Vagina (tissue), 2 donors: ENCODE data around the gene ERBB3.
"Not testable (repeated sequence)": the region's sequence is repeated elsewhere in the genome, so short reads cannot be mapped to it uniquely, and the experiment has no call there.

Source experiments
- POLR2A ChIP-seq, 2 donors: fragments of 450-650 bp; IDR thresholded peaks; one replicate each; pipeline ENCODE4 v1.6.1; 2017; ENCODE audit warnings: antibody characterized with exemption in 2 of 2, mild to moderate bottlenecking in 2 of 2, moderate library complexity in 2 of 2
- POLR2AphosphoS5 ChIP-seq, 2 donors: sonication (generic); formaldehyde crosslinking; IDR thresholded peaks; one replicate each; pipeline ENCODE4 v1.9.0; 2017; ENCODE audit warnings: antibody characterized with exemption in 2 of 2, mild to moderate bottlenecking in 2 of 2, low read depth in 1 of 2; ENCODE audit not compliant: insufficient read depth in 1 of 2
- TF ChIP-seq, protein P1 (sequence below), 3 experiments: fragments of 450-650 bp in 2 of 3; fragments of 200-600 bp in 1 of 3; sonication (generic) in 1 of 3; IDR thresholded peaks; one replicate each; pipeline ENCODE4 v1.5.1; 2017 to 2019; ENCODE audit warnings: antibody characterized with exemption in 3 of 3, mild to moderate bottlenecking in 2 of 3, moderate library complexity in 2 of 3

DNA sequence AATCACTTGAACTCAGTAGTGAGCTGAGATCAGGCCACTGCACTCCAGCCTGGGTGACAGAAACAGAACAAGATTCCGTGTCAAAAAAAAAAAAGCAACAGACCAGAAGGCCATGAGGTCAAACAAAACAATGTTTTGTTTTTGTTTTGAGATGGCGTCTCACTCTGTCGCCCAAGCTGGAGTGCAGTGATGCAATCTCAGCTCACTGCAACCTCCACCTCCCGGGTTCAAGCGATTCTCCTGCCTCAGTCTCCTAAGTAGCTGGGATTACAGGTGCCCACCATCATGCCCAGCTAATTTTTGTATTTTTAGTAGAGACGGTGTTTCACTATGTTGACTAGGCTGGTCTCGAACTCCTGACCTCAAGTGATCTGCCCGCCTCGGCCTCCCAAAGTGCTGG, 2.0 kb upstream of the ERBB3 start:
- not testable (repeated sequence) for TF ChIP-seq POLR2AphosphoS5 (IDR thresholded peaks at IDR 0.05; ENCODE audit: insufficient read depth in 1 of 2, low read depth in 1 of 2); POLR2A (IDR thresholded peaks at IDR 0.05)
- TF ChIP-seq, protein P1, sequence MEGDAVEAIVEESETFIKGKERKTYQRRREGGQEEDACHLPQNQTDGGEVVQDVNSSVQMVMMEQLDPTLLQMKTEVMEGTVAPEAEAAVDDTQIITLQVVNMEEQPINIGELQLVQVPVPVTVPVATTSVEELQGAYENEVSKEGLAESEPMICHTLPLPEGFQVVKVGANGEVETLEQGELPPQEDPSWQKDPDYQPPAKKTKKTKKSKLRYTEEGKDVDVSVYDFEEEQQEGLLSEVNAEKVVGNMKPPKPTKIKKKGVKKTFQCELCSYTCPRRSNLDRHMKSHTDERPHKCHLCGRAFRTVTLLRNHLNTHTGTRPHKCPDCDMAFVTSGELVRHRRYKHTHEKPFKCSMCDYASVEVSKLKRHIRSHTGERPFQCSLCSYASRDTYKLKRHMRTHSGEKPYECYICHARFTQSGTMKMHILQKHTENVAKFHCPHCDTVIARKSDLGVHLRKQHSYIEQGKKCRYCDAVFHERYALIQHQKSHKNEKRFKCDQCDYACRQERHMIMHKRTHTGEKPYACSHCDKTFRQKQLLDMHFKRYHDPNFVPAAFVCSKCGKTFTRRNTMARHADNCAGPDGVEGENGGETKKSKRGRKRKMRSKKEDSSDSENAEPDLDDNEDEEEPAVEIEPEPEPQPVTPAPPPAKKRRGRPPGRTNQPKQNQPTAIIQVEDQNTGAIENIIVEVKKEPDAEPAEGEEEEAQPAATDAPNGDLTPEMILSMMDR (IDR thresholded peaks at IDR 0.05) = not testable (repeated sequence)
